ENCODE data around the gene COL23A1.

- no peak for TF ChIP-seq CTCF (IDR thresholded peaks at IDR 0.05; ENCODE audit: control extremely low read depth in 1 of 3, insufficient read depth in 1 of 3, low read depth in 1 of 3, low read length in 3 of 3)
- no peak for TF ChIP-seq JUND (IDR thresholded peaks at IDR 0.05; ENCODE audit: low read length)
- no peak for TF ChIP-seq POLR2A (IDR thresholded peaks at IDR 0.05; ENCODE audit: control extremely low read depth in 1 of 2, low read depth in 2 of 2, low read length in 2 of 2)
- no peak for TF ChIP-seq CREB1 (IDR thresholded peaks at IDR 0.05)
- TF ChIP-seq EP300 (IDR thresholded peaks at IDR 0.05; ENCODE audit: borderline replicate concordance in 1 of 2, low read depth in 2 of 2, low read length in 2 of 2), result no peak
- TF ChIP-seq SUZ12 (IDR thresholded peaks at IDR 0.05; ENCODE audit: low read length), result no peak
- TF ChIP-seq MAX (IDR thresholded peaks at IDR 0.05), result no peak
- TF ChIP-seq RAD21 (IDR thresholded peaks at IDR 0.05 in 1 of 2, conservative IDR thresholded peaks at IDR 0.05 in 1 of 2; ENCODE audit: low read depth in 2 of 2, low read length in 2 of 2), result no peak
- TF ChIP-seq FOSL1 (IDR thresholded peaks at IDR 0.05; ENCODE audit: insufficient read depth, low read depth, low read length), result no peak
- TF ChIP-seq EZH2 (IDR thresholded peaks at IDR 0.05; ENCODE audit: low read depth, low read length, severe bottlenecking), result no peak
- TF ChIP-seq TBP (IDR thresholded peaks at IDR 0.05; ENCODE audit: low read depth, low read length), result no peak
- TF ChIP-seq ASH2L (IDR thresholded peaks at IDR 0.05; ENCODE audit: low read length), result no peak
- no peak for TF ChIP-seq GABPA (IDR thresholded peaks at IDR 0.05; ENCODE audit: borderline replicate concordance, insufficient read depth, low read length)
Observed at GRCh38 chr5:178418031-178418430, 172.2 kb downstream of the COL23A1 start.

Measured in H1 (cell line).